ENCODE results near the gene SHISA4.
"Not testable (repeated sequence)": the region's sequence is repeated elsewhere in the genome, so short reads cannot be mapped to it uniquely, and the experiment has no call there.

Gene SHISA4

DNA sequence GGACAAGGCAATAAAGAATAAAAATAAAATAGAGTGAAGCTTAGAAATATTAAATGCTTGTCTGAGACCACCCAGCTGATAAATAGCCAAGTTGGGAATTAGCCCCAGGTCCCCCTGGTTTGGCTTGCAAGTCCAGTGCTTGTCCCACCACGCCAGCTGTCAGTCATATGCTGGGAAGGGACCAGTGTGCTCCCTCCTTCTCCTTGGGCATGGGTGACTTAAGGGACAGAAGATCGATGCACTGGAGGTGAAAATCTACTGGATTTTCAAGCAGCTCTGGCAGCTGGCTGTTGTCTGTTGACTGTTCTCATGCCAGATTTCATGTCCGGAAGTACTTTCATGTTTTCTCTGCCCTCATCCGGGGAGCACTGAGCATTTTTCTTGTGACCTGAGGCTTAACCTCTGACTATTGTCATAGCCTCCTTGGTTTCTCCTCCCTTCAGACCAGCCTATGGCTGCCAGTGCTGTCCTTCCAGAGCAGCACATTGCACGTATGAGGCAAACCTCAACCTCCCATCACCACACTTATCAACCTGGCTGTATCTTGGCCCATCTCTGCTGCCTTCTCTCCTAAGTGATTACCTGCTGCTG is 45.2 kb downstream of the SHISA4 start:
- DNase-seq, result no peak

DNA sequence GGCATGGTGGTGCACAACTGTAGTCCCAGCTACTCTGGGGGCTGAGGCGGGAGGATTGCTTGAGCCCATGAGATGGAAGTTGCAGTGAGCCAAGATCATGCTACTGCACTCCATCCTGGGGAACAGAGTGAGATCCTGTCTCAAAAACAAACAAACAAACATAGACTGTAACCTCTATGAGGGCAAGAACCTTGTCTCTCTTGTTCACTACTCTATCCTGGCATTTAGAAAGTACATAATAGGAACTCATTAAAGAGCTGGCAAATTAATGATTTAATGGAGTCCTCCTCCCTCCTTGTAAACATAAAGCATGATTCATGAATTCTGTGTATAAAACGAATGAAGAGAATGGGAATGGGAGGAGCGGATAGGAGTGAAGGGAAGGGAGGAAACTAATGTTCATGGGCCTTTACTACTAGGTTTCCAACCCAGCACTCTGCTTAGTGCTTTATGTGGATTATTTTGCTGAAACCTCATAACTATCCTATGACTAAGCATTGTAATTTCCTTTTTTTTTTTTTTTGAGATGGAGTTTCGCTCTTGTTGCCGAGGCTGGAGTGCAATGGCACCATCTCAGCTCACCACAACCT is 49.0 kb downstream of the SHISA4 start:
- DNase-seq, result no peak

DNA sequence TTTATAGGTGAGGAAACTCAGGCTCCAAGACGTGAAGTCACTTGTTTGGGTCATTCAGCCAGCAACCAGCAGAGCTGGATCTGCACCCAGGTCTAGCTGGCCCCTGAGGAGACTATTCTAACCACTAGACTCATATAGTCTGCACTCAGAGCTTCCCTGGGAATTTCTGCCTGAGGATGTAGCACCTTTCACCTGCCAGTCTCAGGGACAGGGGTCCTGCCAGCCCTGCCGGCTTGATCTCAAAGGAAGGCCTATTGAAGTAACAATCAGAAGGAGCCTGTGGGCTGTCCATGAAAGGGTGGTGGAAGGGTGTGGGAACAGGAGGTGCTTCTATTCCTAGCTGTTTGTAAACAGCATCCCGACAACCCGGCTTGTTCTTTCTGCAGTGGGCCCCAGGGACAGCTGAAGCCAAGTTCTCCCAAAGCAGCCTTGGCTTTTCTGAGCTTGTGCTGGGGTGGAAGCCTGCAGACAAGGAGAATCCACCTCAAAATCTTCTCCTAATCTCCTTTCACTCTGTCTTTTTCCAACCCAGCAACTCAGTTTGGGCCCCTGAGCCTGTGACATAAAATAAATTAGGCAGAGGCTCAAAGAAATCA is 49.8 kb downstream of the SHISA4 start:
- DNase-seq, result no peak

DNA sequence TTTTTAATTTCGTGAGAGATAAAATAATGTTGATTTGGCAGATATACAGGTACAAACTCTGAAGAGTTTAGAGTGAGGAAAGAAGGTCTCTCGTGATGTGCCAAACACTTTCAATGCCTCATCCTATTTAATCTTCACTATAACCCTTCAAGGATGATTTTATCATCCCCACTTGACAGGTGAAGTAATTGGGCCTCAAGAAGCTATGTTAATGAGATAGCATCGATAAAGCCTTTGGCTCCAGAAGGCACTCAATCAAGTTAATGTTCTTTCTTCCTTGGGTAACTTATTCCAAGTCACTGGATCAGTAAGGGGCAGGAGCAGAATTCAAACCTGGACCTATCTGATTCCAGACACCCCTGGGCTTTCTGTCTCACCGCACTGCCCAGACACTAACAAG is 50.5 kb downstream of the SHISA4 start:
- no peak for DNase-seq

DNA sequence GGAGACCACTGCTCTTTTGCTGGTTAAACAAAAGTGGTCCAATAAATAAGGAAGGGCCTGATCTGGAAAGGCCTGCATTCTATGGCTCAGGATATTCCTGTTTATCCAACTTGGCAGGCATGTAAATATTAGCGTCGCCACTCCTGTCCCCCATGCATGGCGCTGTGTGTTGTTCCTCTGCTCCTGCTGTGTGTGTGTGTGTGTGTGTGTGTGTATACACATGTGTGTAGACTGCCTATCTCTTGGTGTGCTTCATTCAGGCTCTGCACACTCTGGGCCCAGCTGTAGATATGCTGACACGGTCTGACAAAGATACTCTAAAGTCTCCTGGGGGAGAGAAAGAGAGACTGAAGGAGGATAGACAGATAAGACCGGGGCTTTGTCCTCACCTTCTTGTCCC is 50.9 kb downstream of the SHISA4 start:
- peak; percentile 38 for DNase-seq

DNA sequence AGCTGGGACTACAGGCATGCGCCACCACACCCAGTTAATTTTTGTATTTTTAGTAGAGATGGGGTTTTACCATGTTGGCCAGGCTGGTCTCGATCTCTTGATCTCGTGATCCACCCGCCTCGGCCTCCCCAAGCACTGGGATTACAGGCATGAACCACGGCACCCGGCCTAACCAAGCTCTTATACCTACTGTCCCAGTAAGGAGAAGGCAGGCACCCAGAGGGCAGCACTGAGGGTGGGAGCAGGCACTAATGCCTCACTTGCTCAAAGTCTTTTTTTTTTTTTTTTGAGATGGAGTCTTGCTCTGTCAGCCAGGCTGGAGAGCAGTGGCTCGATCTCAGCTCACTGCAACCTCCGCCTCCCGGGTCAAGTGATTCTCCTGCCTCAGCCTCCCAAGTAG is 51.6 kb downstream of the SHISA4 start:
- DNase-seq, result not testable (repeated sequence)

DNA sequence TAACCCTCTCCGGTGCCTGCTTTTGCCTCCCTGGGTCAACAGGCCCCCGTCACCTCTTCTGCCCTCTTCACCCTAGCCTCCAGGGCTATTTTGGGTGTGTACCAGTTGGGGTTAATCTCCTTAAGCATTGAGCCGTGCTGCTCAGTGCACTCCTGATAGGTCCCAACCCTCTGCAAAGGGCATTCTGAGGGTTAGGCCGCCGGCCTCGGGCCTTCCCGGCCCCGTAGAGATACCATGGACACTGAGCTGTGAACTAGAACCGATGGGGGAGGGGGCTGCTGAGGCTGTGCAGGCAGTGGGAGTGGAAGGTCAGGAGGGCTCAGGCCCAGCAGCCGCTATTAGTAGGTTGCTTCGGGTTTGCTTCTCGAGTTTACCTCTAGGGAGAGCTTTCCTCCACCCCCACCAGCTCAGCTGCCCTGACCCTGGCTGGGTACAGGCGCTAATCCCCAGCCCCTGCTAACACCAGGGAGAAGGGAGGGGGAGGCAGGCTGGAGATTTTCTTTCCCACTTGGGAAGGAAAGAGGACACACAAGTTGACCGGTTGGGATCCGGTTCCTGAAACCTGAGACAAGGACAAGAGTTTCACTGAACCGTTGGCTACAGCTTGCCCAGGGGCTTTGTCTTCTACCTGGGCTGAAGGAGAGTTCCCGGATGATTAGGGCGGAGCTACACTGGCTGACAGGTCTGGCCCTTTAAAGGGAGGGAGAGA is 52.9 kb downstream of the SHISA4 start:
- DNase-seq, result peak; percentile 59

DNA sequence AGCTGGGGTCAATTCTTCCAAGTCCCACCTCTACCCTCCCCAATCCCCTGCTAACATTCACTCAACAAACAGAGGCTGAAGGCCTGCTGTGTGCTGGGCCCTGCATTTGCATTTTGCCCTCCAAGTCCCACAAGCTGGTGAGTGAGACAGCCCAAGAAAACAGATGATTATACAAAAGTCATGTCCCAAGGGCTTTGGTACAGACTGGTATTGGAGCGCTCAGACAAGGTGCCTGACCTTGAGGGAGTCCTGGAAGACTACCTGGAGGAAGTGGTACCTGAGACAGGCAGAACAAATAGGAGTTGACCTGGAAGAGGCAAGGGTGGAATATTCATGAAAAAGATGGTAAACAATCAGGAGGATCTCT is 53.4 kb downstream of the SHISA4 start:
- DNase-seq, result no peak

Measured in retina (tissue), 1 donor.